Measurements from ENCODE around the gene CEP152. TPM values are rescaled to one million over a fixed set of nuclear protein-coding genes. Genes with fewer than 3 reads are reported as not detected.

The CEP152 gene
- total RNA-seq, 4 donors from 2014 or later, result 9.2 to 12.5 (median 11.2) TPM

GRCh38 chr15:48723969-48724368 is 86.9 kb downstream of the CEP152 start:
- TF ChIP-seq CTCF (IDR thresholded peaks at IDR 0.05) (no peak), EP300 (IDR thresholded peaks at IDR 0.05) (no peak), POLR2A (IDR thresholded peaks at IDR 0.05) (no peak)
- H3K4me1 ChIP-seq, result peaks cover 0 to 16% (median 0%) of the 10 kb centered on the region in 4 donors
- H3K9me3 ChIP-seq, result no peaks in the 10 kb centered on the region
- WGBS, 2 donors, result 82 to 90% methylated on average over 2 of the region's 2 CpGs
- no peaks in the 10 kb centered on the region for H3K27me3 ChIP-seq
- H3K4me3 ChIP-seq, result no peak overlapping the region
- no peak for DNase-seq (ENCODE audit: low spot score in 2 of 2)
- peaks cover 0 to 10% (median 0%) of the 10 kb centered on the region in 3 donors for H3K36me3 ChIP-seq
- H3K27ac ChIP-seq, result no peak overlapping the region

- peaks cover 0 to 10% (median 0%) of the 10 kb centered on the region in 3 donors for H3K36me3 ChIP-seq
- no peak overlapping the region for H3K27ac ChIP-seq
- no peak for DNase-seq (ENCODE audit: low spot score in 2 of 2)
- whole genome bisulfite sequencing, 2 donors, result 72 to 78% methylated on average over 5 of the region's 5 CpGs
- peaks cover 0 to 16% (median 0%) of the 10 kb centered on the region in 4 donors for H3K4me1 ChIP-seq
- no peak overlapping the region for H3K4me3 ChIP-seq
- H3K27me3 ChIP-seq, result no peaks in the 10 kb centered on the region
- no peak for TF ChIP-seq POLR2A (IDR thresholded peaks at IDR 0.05)
- no peak for TF ChIP-seq EP300 (IDR thresholded peaks at IDR 0.05)
- TF ChIP-seq CTCF (IDR thresholded peaks at IDR 0.05), result no peak
- no peaks in the 10 kb centered on the region for H3K9me3 ChIP-seq
These were observed 87.9 kb downstream of the CEP152 start for GRCh38 chr15:48722764-48723661.

- Histone ChIP-seq H3K36me3 (peaks cover 0 to 8% (median 0%) of the 10 kb centered on the region in 3 donors), H3K4me3 (no peak overlapping the region), H3K9me3 (peaks cover 0 to 8% (median 2%) of the 10 kb centered on the region in 4 donors), H3K27me3 (no peaks in the 10 kb centered on the region), H3K27ac (peak overlapping the region in 2 of 4 donors; percentile 2 to 15), H3K4me1 (peaks cover 0 to 16% (median 0%) of the 10 kb centered on the region in 4 donors)
- DNase-seq (ENCODE audit: low spot score in 2 of 2), result no peak
- WGBS, 2 donors, result 46 to 47% methylated on average over 6 of the region's 6 CpGs
- TF ChIP-seq POLR2A (IDR thresholded peaks at IDR 0.05) (no peak), EP300 (IDR thresholded peaks at IDR 0.05) (peak in 1 of 2 donors; percentile 15)
These were observed 89.6 kb downstream of the CEP152 start for GRCh38 chr15:48721061-48721810.

GRCh38 chr15:48720646-48721045 is 90.2 kb downstream of the CEP152 start:
- WGBS, 2 donors, result 93% methylated on average over 3 of the region's 3 CpGs
- no peak for TF ChIP-seq POLR2A (IDR thresholded peaks at IDR 0.05)
- no peak for TF ChIP-seq EP300 (IDR thresholded peaks at IDR 0.05)
- no peak for TF ChIP-seq CTCF (IDR thresholded peaks at IDR 0.05)
- Histone ChIP-seq H3K27me3 (no peaks in the 10 kb centered on the region), H3K4me3 (no peak overlapping the region), H3K36me3 (peaks cover 0 to 12% (median 0%) of the 10 kb centered on the region in 3 donors), H3K27ac (peak overlapping the region in 1 of 4 donors; percentile 15), H3K9me3 (peaks cover 0 to 14% (median 5%) of the 10 kb centered on the region in 4 donors), H3K4me1 (peaks cover 0 to 16% (median 0%) of the 10 kb centered on the region in 4 donors)
- no peak for DNase-seq (ENCODE audit: low spot score in 2 of 2)

GRCh38 chr15:48719668-48720067 is 91.2 kb downstream of the CEP152 start:
- Histone ChIP-seq H3K36me3 (peaks cover 0 to 19% (median 0%) of the 10 kb centered on the region in 3 donors), H3K27ac (no peak overlapping the region), H3K4me1 (peaks cover 0 to 16% (median 0%) of the 10 kb centered on the region in 4 donors), H3K27me3 (no peaks in the 10 kb centered on the region), H3K4me3 (no peak overlapping the region), H3K9me3 (peaks cover 0 to 22% (median 7%) of the 10 kb centered on the region in 4 donors)
- 83 to 89% methylated on average over 4 of the region's 4 CpGs for WGBS, 2 donors
- no peak for TF ChIP-seq CTCF (IDR thresholded peaks at IDR 0.05)
- no peak for TF ChIP-seq EP300 (IDR thresholded peaks at IDR 0.05)
- TF ChIP-seq POLR2A (IDR thresholded peaks at IDR 0.05), result no peak
- DNase-seq (ENCODE audit: low spot score in 2 of 2), result no peak

Measured in tibial nerve (tissue), 4 donors.